Left renal cortex interstitium (tissue), 4 donors: ENCODE measurements around the gene SDK2. TPM values are rescaled to one million over a fixed set of nuclear protein-coding genes. Genes with fewer than 3 reads are reported as not detected.

ENCODE experiments used
- DNase-seq, 4 donors: peaks; one replicate each; pipeline ENCODE4 v3.0.0-alpha.2; 2013; ENCODE audit warnings: low read depth in 4 of 4, low spot score in 2 of 4, missing footprints in 1 of 4
- polyA plus RNA-seq, 4 donors: library from polyadenylated mRNA; unstranded; fragments of 120-200 nt; gene quantifications; one replicate each; pipeline ENCODE4 v1.2.1, GENCODE V29; 2013; ENCODE audit not compliant: insufficient read length in 4 of 4

Gene SDK2
- polyA plus RNA-seq, 4 donors = 8.8 to 12.2 (median 9.9) TPM

GRCh38 chr17:73545109-73546032 lies 98.9 kb downstream of the SDK2 start:
- DNase-seq = no peak

GRCh38 chr17:73544333-73544732 lies 99.9 kb downstream of the SDK2 start:
- no peak for DNase-seq

DNA sequence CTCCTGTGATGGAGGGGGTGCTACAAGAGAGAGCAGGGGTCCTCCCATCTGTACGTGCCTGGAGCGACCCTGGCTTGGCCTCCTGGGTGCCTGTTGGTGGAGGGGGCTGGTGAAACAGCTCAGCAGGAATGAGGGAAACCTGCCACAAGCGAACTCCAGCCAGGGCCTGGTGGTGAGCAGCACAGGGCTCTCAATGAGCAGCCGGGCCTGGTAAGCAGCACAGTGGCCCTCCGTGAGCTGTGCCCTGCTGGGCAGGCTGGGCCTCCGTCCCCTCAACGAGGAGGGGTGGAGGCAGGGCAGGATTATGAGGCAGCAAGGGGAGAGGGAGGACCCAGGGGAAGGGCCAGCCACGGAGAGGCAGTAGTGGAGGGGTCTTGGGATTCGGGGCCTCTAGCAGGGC lies 101.9 kb downstream of the SDK2 start:
- DNase-seq = no peak

GRCh38 chr17:73541561-73541981 lies 102.7 kb downstream of the SDK2 start:
- DNase-seq = no peak

- no peak for DNase-seq
These were observed 103.1 kb downstream of the SDK2 start for GRCh38 chr17:73541111-73541510.

DNA sequence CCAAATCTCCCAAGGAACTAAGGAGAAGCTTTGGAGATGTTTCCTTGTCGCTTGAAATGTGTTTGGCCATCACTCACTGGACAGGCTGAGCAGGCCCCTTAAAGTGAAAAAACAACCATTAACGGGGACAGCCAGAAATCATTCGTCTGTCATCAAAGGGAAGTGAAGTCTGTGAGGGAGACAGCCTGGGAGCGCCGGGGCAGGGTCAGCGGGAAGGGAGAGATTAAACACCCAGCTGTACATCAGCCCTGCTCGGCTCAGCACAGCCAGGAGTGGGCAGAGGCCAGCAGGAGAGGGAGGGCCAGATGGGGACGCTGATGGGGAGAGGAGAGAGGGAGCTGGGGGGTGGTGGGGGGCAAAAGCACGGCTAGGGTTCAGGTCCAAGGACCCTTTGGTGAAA lies 105.1 kb downstream of the SDK2 start:
- no peak for DNase-seq

GRCh38 chr17:73538445-73538844 lies 105.8 kb downstream of the SDK2 start:
- no peak for DNase-seq

DNA sequence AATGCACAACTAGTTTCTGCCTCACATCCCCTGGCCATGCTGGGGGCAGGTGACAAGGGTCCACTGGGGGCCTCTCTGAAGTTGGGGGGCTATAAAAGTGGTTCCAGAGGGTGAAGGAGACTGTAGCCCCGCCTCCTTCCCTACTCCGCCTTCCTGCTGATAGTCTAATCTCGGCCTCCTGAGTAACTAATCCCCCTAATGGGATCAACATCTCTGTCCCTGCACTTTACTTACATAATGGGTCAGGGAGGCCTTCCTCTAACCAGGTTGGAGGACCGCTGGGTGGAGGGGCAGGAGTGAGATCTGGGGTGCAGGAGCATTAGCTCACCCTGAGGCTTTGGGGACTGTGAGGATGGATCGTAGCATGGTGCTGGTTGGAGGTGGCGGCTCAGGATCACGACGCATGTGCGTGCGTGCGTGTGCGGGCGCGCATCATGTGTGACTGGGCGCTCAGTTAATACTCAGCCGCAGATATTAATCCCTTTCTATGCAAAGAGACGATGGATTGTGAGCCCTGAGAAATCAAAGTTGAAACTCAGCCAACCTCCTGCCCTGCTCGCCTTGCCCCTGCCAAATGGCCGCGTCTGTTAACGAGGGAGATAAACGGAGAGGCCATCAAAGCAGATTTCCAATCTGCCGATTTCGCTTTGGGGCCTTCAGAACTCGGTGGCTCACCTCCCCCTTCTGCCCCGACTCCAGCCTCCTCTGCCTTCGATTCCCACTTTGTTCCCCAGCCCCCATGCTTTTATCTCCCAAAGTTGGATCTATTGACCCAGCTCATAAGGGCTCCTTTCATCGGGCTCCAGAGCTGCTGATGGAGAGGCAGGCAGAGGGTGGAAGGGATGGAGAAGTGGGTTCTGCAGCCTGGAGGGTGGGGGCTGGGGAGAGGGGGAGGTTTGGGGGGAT lies 107.3 kb downstream of the SDK2 start:
- no peak for DNase-seq

GRCh38 chr17:73535746-73536145 lies 108.5 kb downstream of the SDK2 start:
- no peak for DNase-seq

DNA sequence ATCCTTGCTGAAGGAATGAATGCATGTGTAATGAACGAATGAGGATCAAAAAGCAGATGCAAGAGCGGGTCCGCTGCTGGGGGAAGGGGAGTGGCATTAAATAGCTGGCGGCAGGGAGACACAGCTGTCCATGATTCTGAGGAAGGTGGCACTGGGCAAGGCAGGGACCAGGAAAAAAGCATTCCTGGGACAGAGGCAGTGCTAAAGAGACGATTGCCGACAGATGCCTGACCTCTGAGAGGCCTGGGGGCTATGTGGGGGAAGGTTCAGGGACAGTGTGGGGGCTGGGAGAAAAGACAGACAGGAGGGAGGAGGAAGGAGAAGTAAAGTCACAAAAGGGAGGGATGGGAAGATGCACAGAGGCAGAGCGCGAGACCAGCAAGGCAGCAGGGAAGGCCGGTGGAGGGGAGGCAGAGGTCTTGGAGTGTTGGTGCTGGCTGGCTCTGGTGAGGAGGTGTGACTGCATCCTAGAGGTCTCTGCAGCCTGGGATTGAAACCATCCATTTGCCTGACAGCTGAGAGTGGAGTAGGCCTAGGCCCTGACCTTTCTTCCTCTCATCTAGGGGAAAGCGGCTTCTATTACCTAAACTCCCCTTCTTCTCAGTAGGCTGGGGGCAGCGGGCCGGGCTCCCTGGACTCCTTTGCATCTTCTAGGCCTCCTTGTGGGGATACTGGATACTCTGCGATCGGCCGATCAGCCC lies 109.9 kb downstream of the SDK2 start:
- DNase-seq = no peak

GRCh38 chr17:73533781-73534180 lies 110.5 kb downstream of the SDK2 start:
- no peak for DNase-seq

DNA sequence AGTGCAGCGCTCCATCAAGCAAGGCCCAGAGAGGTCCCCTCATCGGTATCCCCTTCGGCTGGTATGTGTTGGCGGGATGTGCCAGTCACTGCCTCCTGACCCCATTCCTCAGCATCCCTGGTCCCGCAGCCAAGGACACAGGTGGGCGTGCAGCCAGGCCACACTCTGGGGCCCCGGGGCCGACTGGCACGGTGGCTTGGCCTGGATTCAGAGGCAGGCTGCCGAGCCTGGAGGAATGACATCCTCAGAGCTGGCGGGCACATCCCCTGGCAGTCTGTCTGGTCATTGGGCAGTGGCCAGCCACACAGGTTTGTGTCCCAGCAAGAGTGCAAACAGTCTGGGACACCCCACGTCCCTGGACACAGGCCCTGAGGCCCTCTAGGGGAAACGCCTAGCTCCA lies 111.1 kb downstream of the SDK2 start:
- DNase-seq = no peak

GRCh38 chr17:73532421-73532901 lies 111.8 kb downstream of the SDK2 start:
- DNase-seq = no peak

- DNase-seq = no peak
These were observed 113.1 kb downstream of the SDK2 start for GRCh38 chr17:73531158-73531557.

- DNase-seq = no peak
These were observed 115.6 kb downstream of the SDK2 start for GRCh38 chr17:73528679-73529078.

GRCh38 chr17:73526952-73527351 lies 117.3 kb downstream of the SDK2 start:
- DNase-seq = no peak

- no peak for DNase-seq
These were observed 119.1 kb downstream of the SDK2 start for GRCh38 chr17:73524941-73525679.

GRCh38 chr17:73522696-73523095 lies 121.5 kb downstream of the SDK2 start:
- no peak for DNase-seq

DNA sequence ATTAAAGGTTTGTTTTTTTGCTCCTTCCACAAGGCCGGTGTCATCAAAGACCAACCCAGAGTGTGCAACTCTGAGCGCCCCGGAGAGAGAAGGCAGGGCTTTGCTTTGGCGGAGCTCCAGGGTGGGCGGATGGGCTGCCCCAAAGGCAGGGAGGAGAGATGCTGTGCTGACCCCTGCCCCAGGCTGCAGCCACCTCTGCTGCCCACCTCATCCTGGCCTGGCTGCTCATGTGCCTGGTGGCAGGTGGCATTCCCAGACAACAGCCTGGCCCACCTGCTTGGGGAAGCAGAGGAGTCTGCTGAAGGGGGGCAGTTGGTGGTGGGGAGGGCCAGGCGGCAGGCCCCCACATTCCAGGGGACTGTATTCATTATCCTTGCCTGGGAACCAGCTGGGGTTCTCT lies 122.1 kb downstream of the SDK2 start:
- DNase-seq = no peak

DNA sequence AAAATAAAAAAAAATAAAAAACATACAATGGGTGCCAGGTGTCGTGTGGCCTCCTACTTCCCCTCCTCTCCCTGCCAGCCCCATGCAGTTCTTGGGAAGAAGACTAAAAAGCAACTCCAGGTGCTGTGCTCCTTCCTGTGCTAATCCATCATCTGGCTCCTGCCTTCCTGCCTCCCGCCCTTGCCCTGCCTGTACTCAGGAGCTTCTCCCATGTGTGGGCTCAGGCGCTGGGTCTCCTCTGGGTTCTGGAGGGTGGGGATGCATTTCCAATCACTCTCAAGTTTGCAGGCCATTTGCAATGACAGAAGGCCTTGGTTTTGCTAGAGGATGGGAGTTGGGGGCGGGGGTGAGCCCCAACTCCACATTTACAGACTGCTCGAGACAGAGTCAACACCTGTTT lies 122.9 kb downstream of the SDK2 start:
- no peak for DNase-seq
